HG02588 (cell line): ENCODE data around the gene OR2J1.
"Not testable (repeated sequence)": the region's sequence is repeated elsewhere in the genome, so short reads cannot be mapped to it uniquely, and the experiment has no call there.

Experiments used
- ATAC-seq: cut with Tn5 transposase; IDR thresholded peaks from one replicate; pipeline ENCODE4 v1.9.1; 2021; ENCODE audit warnings: mild to moderate bottlenecking, moderate library complexity; ENCODE audit not compliant: unreplicated experiment

OR2J1 gene

GRCh38 chr6:29099190-29099589 is at the start of gene OR2J1:
OR2J1 (plus strand) TSS chr6:29099490; CDS start chr6:29100943, 1,453 bp downstream.
- no peak for ATAC-seq

- ATAC-seq, result no peak
Measured at GRCh38 chr6:29051680-29052079, 47.6 kb upstream of the OR2J1 start.

- ATAC-seq, result no peak
Measured at GRCh38 chr6:29071831-29072723, 27.2 kb upstream of the OR2J1 start.

GRCh38 chr6:29079203-29079602 is 20.1 kb upstream of the OR2J1 start:
- no peak for ATAC-seq

- no peak for ATAC-seq
Measured at GRCh38 chr6:29081312-29081711, 18.0 kb upstream of the OR2J1 start.

GRCh38 chr6:29082457-29082856 is 16.8 kb upstream of the OR2J1 start:
- ATAC-seq, result no peak

- no peak for ATAC-seq
Measured at GRCh38 chr6:29087213-29087612, 12.1 kb upstream of the OR2J1 start, which contains the start of gene OR2B3. OR2B3 (minus strand) TSS chr6:29087313; CDS start chr6:29087248, 65 bp downstream.

- no peak for ATAC-seq
Measured at GRCh38 chr6:29092957-29093356, 6.3 kb upstream of the OR2J1 start.

- no peak for ATAC-seq
Measured at GRCh38 chr6:29097803-29098202, 1.5 kb upstream of the OR2J1 start.

GRCh38 chr6:29107758-29108157 is 8.5 kb downstream of the OR2J1 start, which contains the start of gene OR2J3:
OR2J3 (plus strand) TSS chr6:29108058; CDS start chr6:29111891, 3,833 bp downstream.
- ATAC-seq, result no peak

- no peak for ATAC-seq
Measured at GRCh38 chr6:29112135-29112534, 12.8 kb downstream of the OR2J1 start.

- ATAC-seq, result not testable (repeated sequence)
Measured at GRCh38 chr6:29114964-29115363, 15.7 kb downstream of the OR2J1 start.

- no peak for ATAC-seq
Measured at GRCh38 chr6:29129326-29130012, 30.2 kb downstream of the OR2J1 start.

- no peak for ATAC-seq
Measured at GRCh38 chr6:29130644-29131043, 31.4 kb downstream of the OR2J1 start.

GRCh38 chr6:29131691-29132090 is 32.4 kb downstream of the OR2J1 start:
- ATAC-seq, result no peak

GRCh38 chr6:29137724-29138123 is 38.4 kb downstream of the OR2J1 start:
- no peak for ATAC-seq

- no peak for ATAC-seq
Measured at GRCh38 chr6:29141606-29142005, 42.3 kb downstream of the OR2J1 start.

- ATAC-seq, result no peak
Measured at GRCh38 chr6:29142309-29142708, 43.0 kb downstream of the OR2J1 start.

GRCh38 chr6:29146179-29146578 is 46.9 kb downstream of the OR2J1 start:
- ATAC-seq, result no peak

GRCh38 chr6:29147074-29147473 is 47.8 kb downstream of the OR2J1 start:
- no peak for ATAC-seq

GRCh38 chr6:29149444-29149843 is 50.2 kb downstream of the OR2J1 start:
- not testable (repeated sequence) for ATAC-seq
